ENCODE measurements around the gene RTL1. TPM values are rescaled to one million over a fixed set of nuclear protein-coding genes. Genes with fewer than 3 reads are reported as not detected.

The RTL1 gene
- total and polyA plus RNA-seq, 8 donors = not detected

DNA sequence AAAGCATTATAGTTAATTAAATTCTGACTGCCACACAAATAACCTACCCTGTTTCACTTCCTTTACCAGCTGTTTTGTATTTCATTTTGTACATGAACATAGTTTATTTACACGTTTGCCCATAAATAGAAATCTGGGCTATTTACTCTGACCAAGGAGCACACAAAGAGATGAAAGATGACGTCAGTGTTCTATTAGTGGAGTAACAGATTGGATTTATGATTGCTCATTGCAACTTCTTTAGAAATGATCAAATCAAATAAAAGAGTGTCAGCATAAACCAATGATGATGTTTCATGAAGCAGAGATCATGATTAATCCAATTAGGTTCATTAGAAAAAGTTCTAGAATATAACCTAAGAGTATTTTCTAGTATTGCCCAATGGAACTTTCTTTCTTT lies 12.0 kb upstream of the RTL1 start:
- no peak overlapping the region for H3K27ac ChIP-seq
- intact Hi-C loops (cut with DNase I; ENCODE audit: low total_unique reads) = no loop called here
- H3K4me3 ChIP-seq = no peak overlapping the region
- TF ChIP-seq, protein P1, sequence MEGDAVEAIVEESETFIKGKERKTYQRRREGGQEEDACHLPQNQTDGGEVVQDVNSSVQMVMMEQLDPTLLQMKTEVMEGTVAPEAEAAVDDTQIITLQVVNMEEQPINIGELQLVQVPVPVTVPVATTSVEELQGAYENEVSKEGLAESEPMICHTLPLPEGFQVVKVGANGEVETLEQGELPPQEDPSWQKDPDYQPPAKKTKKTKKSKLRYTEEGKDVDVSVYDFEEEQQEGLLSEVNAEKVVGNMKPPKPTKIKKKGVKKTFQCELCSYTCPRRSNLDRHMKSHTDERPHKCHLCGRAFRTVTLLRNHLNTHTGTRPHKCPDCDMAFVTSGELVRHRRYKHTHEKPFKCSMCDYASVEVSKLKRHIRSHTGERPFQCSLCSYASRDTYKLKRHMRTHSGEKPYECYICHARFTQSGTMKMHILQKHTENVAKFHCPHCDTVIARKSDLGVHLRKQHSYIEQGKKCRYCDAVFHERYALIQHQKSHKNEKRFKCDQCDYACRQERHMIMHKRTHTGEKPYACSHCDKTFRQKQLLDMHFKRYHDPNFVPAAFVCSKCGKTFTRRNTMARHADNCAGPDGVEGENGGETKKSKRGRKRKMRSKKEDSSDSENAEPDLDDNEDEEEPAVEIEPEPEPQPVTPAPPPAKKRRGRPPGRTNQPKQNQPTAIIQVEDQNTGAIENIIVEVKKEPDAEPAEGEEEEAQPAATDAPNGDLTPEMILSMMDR (IDR thresholded peaks at IDR 0.05) = no peak
- TF ChIP-seq POLR2A (IDR thresholded peaks at IDR 0.05) (no peak), POLR2AphosphoS5 (IDR thresholded peaks at IDR 0.05) (no peak), EP300 (IDR thresholded peaks at IDR 0.05) (no peak)
- no peaks in the 10 kb centered on the region for H3K4me1 ChIP-seq
- 38 to 57% (median 46%) methylated on average over 2 of the region's 2 CpGs for WGBS, 5 donors
- no peak for DNase-seq
- H3K9me3 ChIP-seq = peaks cover 0 to 5% (median 0%) of the 10 kb centered on the region in 4 donors
- H3K27me3 ChIP-seq = no peaks in the 10 kb centered on the region
- no peaks in the 10 kb centered on the region for H3K36me3 ChIP-seq

DNA sequence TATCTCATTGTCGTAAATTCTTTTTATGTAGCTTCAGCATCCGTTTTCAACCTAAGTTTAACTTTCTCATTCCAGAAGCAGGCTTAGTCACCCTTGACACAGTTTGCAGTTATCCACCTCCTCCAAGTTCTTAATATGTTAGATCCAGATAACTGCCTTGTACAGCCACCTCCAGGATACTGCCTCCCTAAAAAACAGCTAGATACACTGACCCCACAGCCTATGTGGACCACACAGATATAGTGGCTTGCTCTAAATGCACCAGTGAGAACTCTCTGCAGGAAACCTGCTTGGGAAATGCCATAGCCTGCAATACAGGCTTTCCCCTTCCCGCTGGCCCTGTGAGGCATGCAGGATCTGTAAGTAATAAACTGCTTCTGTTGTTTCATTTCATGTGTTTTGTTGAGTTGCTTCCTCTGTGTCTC lies 11.1 kb upstream of the RTL1 start:
- no peak for DNase-seq
- H3K36me3 ChIP-seq = no peaks in the 10 kb centered on the region
- no peak overlapping the region for H3K27ac ChIP-seq
- TF ChIP-seq EP300 (IDR thresholded peaks at IDR 0.05) = no peak
- TF ChIP-seq, protein P1 (IDR thresholded peaks at IDR 0.05) = no peak
- no peak for TF ChIP-seq POLR2A (IDR thresholded peaks at IDR 0.05)
- TF ChIP-seq POLR2AphosphoS5 (IDR thresholded peaks at IDR 0.05) = no peak
- peaks cover 0 to 5% (median 0%) of the 10 kb centered on the region in 4 donors for H3K9me3 ChIP-seq
- intact Hi-C loops (cut with DNase I; ENCODE audit: low total_unique reads) = no loop called here
- H3K27me3 ChIP-seq = no peaks in the 10 kb centered on the region
- H3K4me1 ChIP-seq = no peaks in the 10 kb centered on the region
- WGBS, 5 donors = 51 to 66% (median 61%) methylated on average over 3 of the region's 3 CpGs
- H3K4me3 ChIP-seq = no peak overlapping the region

DNA sequence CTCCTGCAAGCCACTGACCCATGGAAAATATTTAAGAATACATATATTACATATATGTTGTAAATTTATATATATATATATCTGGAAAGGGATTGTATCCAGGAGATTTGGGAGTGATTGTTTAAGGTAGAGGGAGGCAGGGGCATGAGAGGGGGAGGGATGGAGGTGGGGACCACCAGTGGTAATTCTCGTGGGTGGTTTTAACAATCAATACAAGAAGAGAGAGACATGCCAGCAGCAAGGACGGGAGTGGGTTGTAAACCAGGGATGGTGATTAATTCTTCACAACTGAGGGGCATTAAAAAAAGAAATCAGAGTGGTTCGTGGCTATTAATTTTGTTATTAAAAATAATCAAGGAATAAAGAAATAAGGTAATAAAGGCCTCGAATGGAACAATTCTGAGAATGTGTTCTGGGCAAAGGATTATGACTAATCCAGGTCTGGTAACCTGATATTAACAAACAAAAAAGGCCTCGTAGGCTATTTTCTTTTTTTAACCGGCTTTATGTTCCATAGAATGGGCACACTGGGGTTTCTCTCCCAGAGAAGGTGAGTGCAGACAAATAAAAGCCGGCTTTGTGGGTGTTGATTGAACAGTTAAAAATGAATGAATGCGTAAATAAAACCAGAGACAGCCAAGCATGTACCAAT lies 8.3 kb upstream of the RTL1 start:
- H3K4me1 ChIP-seq = no peaks in the 10 kb centered on the region
- WGBS, 5 donors = 58 to 70% (median 61%) methylated on average over 8 of the region's 8 CpGs
- intact Hi-C loops (cut with DNase I; ENCODE audit: low total_unique reads) = no loop called here
- peaks cover 0 to 7% (median 0%) of the 10 kb centered on the region in 3 donors for H3K27me3 ChIP-seq
- no peak overlapping the region for H3K4me3 ChIP-seq
- H3K27ac ChIP-seq = no peak overlapping the region
- DNase-seq = no peak
- H3K36me3 ChIP-seq = no peaks in the 10 kb centered on the region
- peaks cover 0 to 5% (median 0%) of the 10 kb centered on the region in 4 donors for H3K9me3 ChIP-seq
- no peak for TF ChIP-seq EP300 (IDR thresholded peaks at IDR 0.05)
- TF ChIP-seq POLR2AphosphoS5 (IDR thresholded peaks at IDR 0.05) = no peak
- TF ChIP-seq, protein P1 (IDR thresholded peaks at IDR 0.05) = no peak
- TF ChIP-seq POLR2A (IDR thresholded peaks at IDR 0.05) = no peak

DNA sequence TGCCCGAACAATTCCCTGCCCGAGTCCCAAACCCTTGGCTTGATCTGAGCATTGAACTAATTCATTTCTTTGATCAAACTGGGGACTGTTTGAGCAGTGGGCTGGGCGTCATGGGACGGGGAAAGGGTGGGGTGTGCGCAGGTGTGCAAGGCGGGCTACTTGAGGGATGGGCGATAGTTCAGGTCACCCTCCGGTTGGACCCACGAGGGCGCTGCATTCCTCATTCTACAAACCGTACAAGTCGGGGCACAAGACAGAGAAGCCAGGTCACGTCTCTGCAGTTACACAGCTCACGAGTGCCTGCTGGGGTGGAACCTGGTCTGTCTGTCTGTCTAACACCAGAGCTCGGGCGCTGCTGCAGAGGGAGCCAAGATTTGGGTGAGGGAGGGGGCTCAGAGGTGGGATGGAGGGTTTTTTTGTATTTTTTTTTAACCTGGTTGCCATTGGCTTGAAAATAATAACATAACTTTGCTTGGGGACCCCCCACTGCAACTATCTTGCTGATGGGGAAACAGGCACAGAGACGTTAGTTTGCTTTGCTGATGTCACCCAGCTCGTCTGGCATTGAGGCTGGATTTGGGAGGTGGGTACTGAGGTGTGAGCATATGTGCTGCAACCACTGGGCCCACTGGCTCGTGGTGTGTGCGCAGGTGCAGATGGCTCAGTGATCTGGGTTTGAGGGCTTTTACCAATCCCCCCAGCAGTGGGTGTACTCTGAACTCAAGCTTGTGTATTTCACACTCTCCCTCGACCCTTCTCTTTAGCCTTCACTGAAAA lies 7.6 kb upstream of the RTL1 start:
- no peak for DNase-seq
- no peak overlapping the region for H3K4me3 ChIP-seq
- H3K9me3 ChIP-seq = peaks cover 0 to 5% (median 0%) of the 10 kb centered on the region in 4 donors
- no peak for TF ChIP-seq POLR2A (IDR thresholded peaks at IDR 0.05)
- TF ChIP-seq POLR2AphosphoS5 (IDR thresholded peaks at IDR 0.05) = no peak
- no peak for TF ChIP-seq EP300 (IDR thresholded peaks at IDR 0.05)
- TF ChIP-seq, protein P1 (IDR thresholded peaks at IDR 0.05) = no peak
- H3K27me3 ChIP-seq = peaks cover 0 to 14% (median 4%) of the 10 kb centered on the region in 3 donors
- H3K27ac ChIP-seq = no peak overlapping the region
- WGBS, 5 donors = 82 to 85% (median 83%) methylated on average over 21 of the region's 21 CpGs
- intact Hi-C loops (cut with DNase I; ENCODE audit: low total_unique reads) = no loop called here
- H3K36me3 ChIP-seq = no peaks in the 10 kb centered on the region
- no peaks in the 10 kb centered on the region for H3K4me1 ChIP-seq

Measured in stomach (tissue), 9 donors.